Measurements from ENCODE around the gene MIEF1.

GRCh38 chr22:39479254-39479653, 22.8 kb upstream of the MIEF1 start:
- TF ChIP-seq, protein P1, sequence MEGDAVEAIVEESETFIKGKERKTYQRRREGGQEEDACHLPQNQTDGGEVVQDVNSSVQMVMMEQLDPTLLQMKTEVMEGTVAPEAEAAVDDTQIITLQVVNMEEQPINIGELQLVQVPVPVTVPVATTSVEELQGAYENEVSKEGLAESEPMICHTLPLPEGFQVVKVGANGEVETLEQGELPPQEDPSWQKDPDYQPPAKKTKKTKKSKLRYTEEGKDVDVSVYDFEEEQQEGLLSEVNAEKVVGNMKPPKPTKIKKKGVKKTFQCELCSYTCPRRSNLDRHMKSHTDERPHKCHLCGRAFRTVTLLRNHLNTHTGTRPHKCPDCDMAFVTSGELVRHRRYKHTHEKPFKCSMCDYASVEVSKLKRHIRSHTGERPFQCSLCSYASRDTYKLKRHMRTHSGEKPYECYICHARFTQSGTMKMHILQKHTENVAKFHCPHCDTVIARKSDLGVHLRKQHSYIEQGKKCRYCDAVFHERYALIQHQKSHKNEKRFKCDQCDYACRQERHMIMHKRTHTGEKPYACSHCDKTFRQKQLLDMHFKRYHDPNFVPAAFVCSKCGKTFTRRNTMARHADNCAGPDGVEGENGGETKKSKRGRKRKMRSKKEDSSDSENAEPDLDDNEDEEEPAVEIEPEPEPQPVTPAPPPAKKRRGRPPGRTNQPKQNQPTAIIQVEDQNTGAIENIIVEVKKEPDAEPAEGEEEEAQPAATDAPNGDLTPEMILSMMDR (IDR thresholded peaks at IDR 0.05) = no peak
- TF ChIP-seq POLR2A (IDR thresholded peaks at IDR 0.05) (no peak), POLR2AphosphoS5 (IDR thresholded peaks at IDR 0.05) (no peak)

Measured in prostate gland (tissue), 2 donors.